HG02678 (cell line): ENCODE data around the gene HIPK3.
A peak's percentile ranks its signal among the peaks of the same experiment; 100 is the strongest.
"Not testable (repeated sequence)": the region's sequence is repeated elsewhere in the genome, so short reads cannot be mapped to it uniquely, and the experiment has no call there.

Source experiments
- ATAC-seq: cut with Tn5 transposase; IDR thresholded peaks from one replicate; pipeline ENCODE4 v1.9.1; 2021; ENCODE audit warnings: mild to moderate bottlenecking, moderate library complexity; ENCODE audit not compliant: unreplicated experiment

Gene HIPK3

DNA sequence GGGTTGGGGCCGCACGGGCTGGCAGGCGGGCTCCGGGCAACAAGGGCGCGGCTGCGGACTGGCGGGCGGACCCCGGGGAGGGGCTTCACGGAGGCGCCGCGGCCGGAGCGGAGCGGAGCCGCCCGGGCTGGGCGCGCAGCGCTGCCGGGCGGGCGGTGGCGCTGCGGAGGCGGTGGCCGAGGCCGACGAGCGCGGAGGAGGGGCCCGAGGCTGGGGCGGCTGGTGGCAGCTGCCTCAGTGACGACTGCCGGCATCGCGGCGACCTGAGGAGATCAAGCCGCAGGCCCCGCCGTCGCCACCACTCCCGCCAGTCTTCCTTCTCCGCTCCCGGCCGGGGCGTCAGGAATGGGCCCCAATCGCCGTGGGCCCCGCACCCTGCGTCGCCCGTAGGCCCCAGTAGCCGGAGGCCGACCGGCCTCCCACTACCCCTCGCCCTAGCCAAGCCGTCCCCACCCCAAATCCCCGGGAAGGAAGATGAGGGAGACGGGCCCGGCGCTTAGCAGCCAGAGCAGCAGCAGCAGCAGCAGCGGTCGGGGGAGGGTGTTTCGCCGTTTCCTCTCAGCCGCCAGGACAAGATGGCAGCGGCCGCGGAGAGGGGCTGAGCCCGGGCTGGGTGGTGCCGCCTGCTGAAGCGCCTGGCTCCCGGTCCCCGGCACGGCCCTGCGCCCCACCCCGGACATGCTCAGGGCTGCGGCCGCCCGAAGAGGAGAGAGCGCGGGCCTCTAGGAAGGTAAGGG is at the start of gene HIPK3:
Gene HIPK3, plus strand, starts transcription at position 222 of the 737 bp plus-strand sequence.
- peak; percentile 77 for ATAC-seq

- no peak for ATAC-seq
These were observed 49.7 kb upstream of the HIPK3 start for GRCh38 chr11:33207408-33207985.

GRCh38 chr11:33208150-33208549 is 49.0 kb upstream of the HIPK3 start:
- no peak for ATAC-seq

GRCh38 chr11:33211153-33211552 is 46.0 kb upstream of the HIPK3 start:
- no peak for ATAC-seq

DNA sequence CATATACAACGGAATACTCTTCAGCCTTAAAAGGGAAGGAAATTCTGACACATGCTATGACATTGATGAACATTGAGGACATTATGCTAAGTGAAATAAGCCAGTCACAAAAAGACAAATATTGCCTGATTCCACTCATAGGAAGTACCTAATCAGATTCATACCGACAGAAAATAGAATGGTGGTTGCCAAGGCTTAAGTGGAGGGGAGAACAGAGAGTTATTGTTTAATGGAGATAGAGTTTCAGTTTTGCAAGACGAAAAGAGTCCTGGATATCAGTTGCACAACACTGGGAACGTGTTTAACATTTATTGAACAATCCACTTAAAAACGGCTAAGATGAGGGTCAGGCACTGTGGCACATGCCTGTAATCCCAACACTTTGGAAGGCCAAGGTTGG is 45.6 kb upstream of the HIPK3 start:
- no peak for ATAC-seq

GRCh38 chr11:33214187-33214586 is 43.0 kb upstream of the HIPK3 start:
- no peak for ATAC-seq

- ATAC-seq, result no peak
These were observed 42.4 kb upstream of the HIPK3 start for GRCh38 chr11:33214767-33215166.

- ATAC-seq, result not testable (repeated sequence)
These were observed 40.5 kb upstream of the HIPK3 start for GRCh38 chr11:33216676-33217075.

- ATAC-seq, result no peak
These were observed 35.0 kb upstream of the HIPK3 start for GRCh38 chr11:33222052-33222750.

DNA sequence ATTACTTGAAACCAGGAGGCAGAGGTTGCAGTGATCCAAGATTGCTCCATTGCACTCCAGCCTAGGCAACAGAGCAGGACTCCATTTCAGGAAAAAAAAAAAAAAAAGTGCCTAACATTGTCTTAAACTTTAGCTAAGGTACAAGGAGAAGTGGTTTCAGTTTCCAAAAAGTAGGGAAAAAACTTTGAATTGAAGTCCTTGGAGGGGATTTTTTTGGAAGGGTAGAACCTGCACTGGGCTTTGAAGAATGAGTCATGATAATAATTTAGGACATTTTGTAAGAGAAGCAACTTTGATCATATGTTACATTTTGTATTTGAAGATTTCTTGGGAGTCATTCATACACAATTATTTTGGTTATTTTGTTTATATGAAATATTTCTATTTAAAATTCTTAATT is 31.8 kb upstream of the HIPK3 start:
- no peak for ATAC-seq

DNA sequence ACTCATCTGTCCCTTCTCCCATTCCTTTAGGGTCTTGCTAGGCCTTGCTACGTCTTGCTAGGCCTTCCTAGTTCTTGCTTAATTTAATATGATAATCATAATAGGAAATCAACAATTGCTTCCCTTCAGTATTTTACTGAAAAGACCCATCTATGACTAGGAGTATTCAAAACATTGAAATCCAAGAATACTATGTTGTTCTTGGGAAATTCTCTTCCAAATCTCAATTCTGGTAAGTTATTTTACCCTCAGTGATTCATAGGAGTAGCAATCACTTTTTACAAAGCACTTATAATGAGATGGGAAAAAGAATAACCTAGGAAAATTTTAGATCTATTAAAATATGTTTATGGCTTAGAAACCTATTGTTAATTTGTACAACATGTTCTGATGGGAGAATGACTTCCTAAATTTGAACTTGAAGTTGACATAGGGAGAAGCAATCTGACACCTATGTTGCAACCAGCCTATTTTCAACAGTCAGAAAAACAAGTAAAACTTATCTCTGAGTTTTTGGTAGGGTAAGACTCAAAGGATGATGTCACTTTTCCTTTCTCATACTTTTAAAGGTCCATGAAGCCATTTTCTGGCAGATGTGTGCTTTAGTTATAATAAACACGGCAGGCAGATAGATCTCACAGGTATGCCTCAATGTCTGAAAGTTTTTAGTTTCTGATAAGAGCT is 29.5 kb upstream of the HIPK3 start:
- ATAC-seq, result no peak

GRCh38 chr11:33234397-33235190 is 22.6 kb upstream of the HIPK3 start:
- ATAC-seq, result no peak

DNA sequence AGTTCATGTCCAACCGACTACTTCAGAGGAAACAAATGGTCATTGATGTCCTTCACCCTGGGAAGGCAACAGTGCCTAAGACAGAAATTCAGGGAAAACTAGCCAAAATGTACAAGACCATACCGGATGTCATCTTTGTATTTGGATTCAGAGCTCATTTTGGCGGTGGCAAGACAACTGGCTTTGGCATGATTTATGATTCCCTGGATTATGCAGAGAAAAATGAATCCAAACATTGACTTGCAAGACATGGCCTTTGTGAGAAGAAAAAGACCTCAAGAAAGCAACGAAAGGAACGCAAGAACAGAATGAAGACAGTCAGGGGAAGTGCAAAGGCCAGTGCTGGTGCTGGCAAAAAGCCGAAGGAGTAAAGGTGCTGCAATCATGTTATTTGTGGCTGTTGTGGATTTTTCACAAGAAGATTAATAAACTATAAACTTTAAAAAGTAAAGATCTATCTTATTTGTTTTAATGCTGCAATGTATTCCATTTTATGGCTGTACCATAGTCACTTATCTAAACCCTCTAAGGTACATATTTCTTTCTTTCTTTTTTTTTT is 20.1 kb upstream of the HIPK3 start:
- ATAC-seq, result no peak

DNA sequence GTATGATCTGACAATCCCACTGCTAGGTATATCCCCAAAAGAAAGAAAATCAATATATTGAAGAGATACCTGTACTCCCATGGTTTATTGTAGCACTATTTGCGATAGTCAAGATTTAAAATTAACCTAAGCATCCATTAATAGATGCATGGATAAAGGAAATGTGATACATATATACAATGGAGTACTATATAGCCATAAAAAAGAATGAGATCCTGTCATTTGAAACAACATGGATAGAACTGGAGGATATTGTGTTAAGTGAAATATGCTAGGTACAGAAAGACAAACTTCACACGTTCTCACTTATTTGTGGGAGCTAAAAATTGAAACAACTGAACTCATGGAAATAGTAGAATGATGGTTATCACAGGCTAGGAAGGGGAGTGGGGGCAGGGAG is 14.6 kb upstream of the HIPK3 start:
- ATAC-seq, result no peak

DNA sequence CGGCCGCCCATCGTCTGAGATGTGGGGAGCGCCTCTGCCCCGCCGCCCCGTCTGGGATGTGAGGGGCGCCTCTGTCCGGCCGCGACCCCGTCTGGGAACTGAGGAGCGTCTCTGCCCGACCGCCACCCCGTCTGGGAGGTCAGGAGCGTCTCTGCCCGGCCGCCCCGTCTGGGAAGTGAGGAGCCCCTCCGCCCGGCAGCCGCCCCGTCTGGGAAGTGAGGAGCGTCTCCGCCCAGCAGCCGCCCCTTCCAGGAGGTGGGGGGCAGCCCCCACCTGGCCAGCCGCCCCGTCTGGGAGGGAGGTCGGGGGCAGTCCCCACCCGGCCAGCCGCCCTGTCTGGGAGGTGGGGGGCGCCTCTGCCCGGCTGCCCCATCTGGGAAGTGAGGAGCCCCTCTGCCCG is 13.5 kb upstream of the HIPK3 start:
- ATAC-seq, result not testable (repeated sequence)

- no peak for ATAC-seq
These were observed 8.7 kb upstream of the HIPK3 start for GRCh38 chr11:33248416-33248971.

- ATAC-seq, result no peak
These were observed 959 bp upstream of the HIPK3 start for GRCh38 chr11:33256031-33256812.

DNA sequence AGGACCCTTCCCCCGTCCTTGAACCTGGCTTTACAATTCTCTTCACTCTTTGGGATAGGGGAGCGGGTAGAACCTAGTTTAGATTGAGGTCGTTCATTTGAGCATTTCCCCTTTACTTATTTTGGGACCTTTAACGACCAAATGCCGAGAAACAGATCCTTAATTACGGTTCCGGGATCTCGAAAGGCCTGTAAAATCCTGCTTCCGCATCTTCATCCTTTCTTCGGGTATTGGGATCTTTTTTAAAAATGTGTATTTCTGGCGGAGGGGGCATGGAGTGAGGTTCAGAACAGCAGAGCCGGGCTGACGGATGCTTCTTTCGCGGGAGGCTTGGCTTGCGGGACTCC is 395 bp upstream of the HIPK3 start:
- no peak for ATAC-seq

DNA sequence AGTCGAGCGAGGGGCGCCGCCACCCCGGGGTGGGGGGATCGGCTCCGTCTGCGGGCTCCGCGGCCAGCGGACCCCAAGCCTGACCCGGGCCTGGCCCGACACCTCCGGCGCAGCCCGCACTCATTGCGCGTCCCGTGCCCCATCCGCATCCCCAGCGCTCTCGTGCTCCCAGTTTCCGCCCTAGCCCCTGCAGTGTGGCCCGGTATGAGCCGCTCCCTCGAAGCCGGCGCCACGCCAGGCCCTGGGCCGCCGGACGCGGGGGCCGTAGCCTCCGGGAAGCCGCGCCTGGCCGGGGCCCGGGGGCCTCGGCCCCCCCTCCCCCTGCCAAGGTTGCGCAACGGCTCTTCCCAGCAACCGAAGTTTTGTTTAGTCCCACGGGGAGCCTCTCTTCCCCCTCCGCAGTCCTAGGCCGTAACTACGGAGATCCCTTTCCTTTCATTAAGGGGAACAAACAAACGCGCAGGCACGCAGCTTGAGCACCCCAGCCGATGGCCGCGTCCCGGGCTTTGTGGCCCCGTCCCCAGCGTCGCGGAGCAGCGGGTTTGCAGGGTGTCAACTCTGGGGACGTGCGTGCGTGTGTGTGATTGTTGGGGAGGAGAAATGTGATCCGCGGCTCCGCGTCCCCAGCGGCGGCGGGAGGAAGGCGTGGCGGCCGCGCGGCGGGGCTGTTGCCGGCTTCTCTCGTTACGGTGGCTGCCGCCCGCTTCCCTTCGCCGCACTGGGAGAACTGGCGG is 883 bp downstream of the HIPK3 start:
- peak; percentile 34 for ATAC-seq
